Endothelial cell of umbilical vein (primary cell): Measurements from ENCODE around the gene ZNF511. TPM values are rescaled to one million over a fixed set of nuclear protein-coding genes. Genes with fewer than 3 reads are reported as not detected.

Experiments
- BruUV-seq: library from RNA; stranded (reverse); fragments of 400-500 nt; replicated peaks from 2 replicates; lab custom pipeline; 2021; lab: Mats Ljungman, UMichigan
- CTCF ChIA-PET: fragments of 300-600, 350-600 bp; sonication (Branson Sonifier 250); formaldehyde crosslinking; loops from one replicate; lab custom pipeline; 2021; ENCODE audit warnings: antibody characterized with exemption, inconsistent platforms; lab: Charles Lee
- POLR2A ChIA-PET: fragments of 300-600, 350-600 bp; sonication (Branson Sonifier 250); formaldehyde crosslinking; loops from one replicate; lab custom pipeline; 2021; ENCODE audit warnings: antibody characterized with exemption, inconsistent platforms; lab: Charles Lee
- DNase-seq: peaks from one replicate; pipeline ENCODE4 v3.0.0-alpha.2; 2011; ENCODE audit warnings: low read depth, low spot score
- FAIRE-seq: peaks from 2 replicates; lab custom pipeline; 2011; peaks lifted over from hg19 to GRCh38; lab: Jason Lieb, UNC
- H2AFZ ChIP-seq: 2 replicates; pipeline ENCODE4 v1.6.0; 2012; ENCODE audit warnings: low read depth, low read length, control low read depth, inconsistent platforms
- H3K27ac ChIP-seq: 2 replicates; pipeline ENCODE4 v1.5.1; 2011; ENCODE audit warnings: low read depth, mild to moderate bottlenecking, control low read depth, low read length, moderate library complexity; ENCODE audit not compliant: insufficient read depth
- H3K27me3 ChIP-seq, 2 experiments: 2 replicates each; pipeline versions ENCODE4 v1.6.0 to v1.6.1; 2011; ENCODE audit warnings: low read length in 2 of 2, mixed read lengths in 1 of 2; ENCODE audit not compliant: control insufficient read depth in 2 of 2, insufficient read depth in 2 of 2
- H3K36me3 ChIP-seq, 2 experiments: 2 replicates in 1 of 2; 3 replicates in 1 of 2; pipeline ENCODE4 v1.5.1; 2011; ENCODE audit warnings: low read length in 2 of 2, mild to moderate bottlenecking in 1 of 2, moderate library complexity in 1 of 2; ENCODE audit not compliant: control insufficient read depth in 2 of 2, insufficient read depth in 2 of 2; ENCODE audit errors: extremely low read depth in 1 of 2
- H3K4me1 ChIP-seq: 3 replicates; pipeline ENCODE4 v1.5.1; 2011; ENCODE audit warnings: mild to moderate bottlenecking, low read length; ENCODE audit not compliant: control insufficient read depth, insufficient read depth; ENCODE audit errors: extremely low read depth
- H3K4me2 ChIP-seq: 2 replicates; pipeline ENCODE4 v1.6.1; 2011; ENCODE audit warnings: low read length, control low read depth, mixed read lengths; ENCODE audit not compliant: insufficient read depth
- H3K4me3 ChIP-seq, 3 experiments: fragments of 200-600 bp in 1 of 3; sonication (generic), shearing (Covaris generic) in 1 of 3; replicated peaks in 1 of 3; 2 replicates each; pipeline ENCODE4 v1.5.1; 2011 to 2016; ENCODE audit warnings: control low read depth in 3 of 3, low read length in 3 of 3, mild to moderate bottlenecking in 2 of 3, inconsistent platforms in 1 of 3, low read depth in 1 of 3, moderate library complexity in 1 of 3; ENCODE audit not compliant: insufficient read depth in 1 of 3
- H3K79me2 ChIP-seq: 2 replicates; pipeline ENCODE4 v1.6.0; 2012; ENCODE audit warnings: low read length, inconsistent platforms; ENCODE audit not compliant: control insufficient read depth, insufficient read depth
- H3K9ac ChIP-seq: replicated peaks from 2 replicates; pipeline ENCODE3; 2011; ENCODE audit warnings: low read length, control low read depth; ENCODE audit not compliant: insufficient read depth; ENCODE audit errors: extremely low read depth
- H3K9me1 ChIP-seq: replicated peaks from 3 replicates; pipeline ENCODE4 v1.6.0; 2011; ENCODE audit warnings: mild to moderate bottlenecking, low read length; ENCODE audit not compliant: control insufficient read depth, insufficient read depth; ENCODE audit errors: extremely low read depth
- H3K9me3 ChIP-seq: replicated peaks from 2 replicates; pipeline ENCODE4 v1.5.1; 2012; ENCODE audit warnings: low read length, inconsistent platforms; ENCODE audit not compliant: control insufficient read depth, insufficient read depth
- H4K20me1 ChIP-seq: replicated peaks from 2 replicates; pipeline ENCODE3; 2011; ENCODE audit warnings: mild to moderate bottlenecking, low read length; ENCODE audit not compliant: control insufficient read depth, insufficient read depth; ENCODE audit errors: extremely low read depth
- EZH2 ChIP-seq: IDR thresholded peaks from 2 replicates; pipeline ENCODE4 v1.6.1; 2012; ENCODE audit warnings: borderline replicate concordance, low read depth, mild to moderate bottlenecking, moderate library complexity, low read length, inconsistent platforms; ENCODE audit not compliant: severe bottlenecking
- FOS ChIP-seq: IDR thresholded peaks from 2 replicates; pipeline ENCODE4 v1.6.1; 2011; ENCODE audit warnings: mild to moderate bottlenecking, low read length, moderate library complexity, borderline replicate concordance; ENCODE audit not compliant: insufficient read depth
- GATA2 ChIP-seq: IDR thresholded peaks from 2 replicates; pipeline ENCODE4 v1.7.0; 2011; ENCODE audit warnings: low read depth, mild to moderate bottlenecking, moderate library complexity, mixed read lengths, low read length; ENCODE audit not compliant: insufficient read length, insufficient read depth
- JUN ChIP-seq: IDR thresholded peaks from 2 replicates; pipeline ENCODE4 v1.6.1; 2011; ENCODE audit warnings: borderline replicate concordance, low read depth; ENCODE audit not compliant: insufficient read length, insufficient read depth
- MYC ChIP-seq: IDR thresholded peaks from one replicate; pipeline ENCODE4 v1.6.1; 2011; ENCODE audit warnings: mild to moderate bottlenecking, low read depth, low read length
- POLR2A ChIP-seq: IDR thresholded peaks from 2 replicates; pipeline ENCODE4 v1.6.1; 2012; ENCODE audit warnings: low read depth, mild to moderate bottlenecking, control low read depth, low read length
- POLR2AphosphoS5 ChIP-seq: IDR thresholded peaks from 2 replicates; pipeline ENCODE4 v1.6.1; 2012; ENCODE audit warnings: low read depth, mild to moderate bottlenecking, control low read depth, low read length, moderate library complexity; ENCODE audit not compliant: insufficient read depth
- dilution Hi-C: fragments of 300-500 bp; cut with MboI; formaldehyde crosslinking; loops from one replicate; pipeline ENCODE4 v1.15.0; 2019; ENCODE audit warnings: low sequenced_read_pairs; ENCODE audit not compliant: extremely low pct_ligation_motif_present
- intact Hi-C: fragments of 100-400 bp; cut with micrococcal nuclease; formaldehyde crosslinking; loops from one replicate; pipeline ENCODE4 v1.10.0; 2022
- polyA plus RNA-seq, 4 experiments: library from polyadenylated mRNA; depleted of rRNA in 3 of 4; stranded (reverse) in 3 of 4; unstranded in 1 of 4; fragments of >200 nt; gene quantifications; 2 replicates each; pipeline versions ENCODE4 v1.2.1 to v1.2.3, GENCODE V29; 2011 to 2012; ENCODE audit warnings: missing spikeins in 1 of 4
- total RNA-seq: library from RNA; stranded (reverse); gene quantifications from 2 replicates; pipeline ENCODE4 v1.2.3, GENCODE V29; 2021
- TF ChIP-seq, protein P1 (sequence below): IDR thresholded peaks from 2 replicates; pipeline ENCODE4 v1.6.1; 2011; ENCODE audit not compliant: insufficient read depth, insufficient read length
- TF ChIP-seq, protein P2 (sequence below), 2 donors: IDR thresholded peaks; 1 replicate in 1 of 2; 2 replicates in 1 of 2; pipeline ENCODE4 v1.5.1; 2011; ENCODE audit warnings: low read length in 2 of 2, mild to moderate bottlenecking in 2 of 2, moderate library complexity in 2 of 2, control low read depth in 1 of 2, inconsistent platforms in 1 of 2, low read depth in 1 of 2; ENCODE audit not compliant: insufficient read depth in 1 of 2; ENCODE audit errors: extremely low read depth in 1 of 2

The ZNF511 gene
- total and polyA plus RNA-seq, 2 donors (not counting 3 experiments of a cell fraction or from before 2014, with no cell fraction given), result 25.6 to 37.9 TPM

DNA sequence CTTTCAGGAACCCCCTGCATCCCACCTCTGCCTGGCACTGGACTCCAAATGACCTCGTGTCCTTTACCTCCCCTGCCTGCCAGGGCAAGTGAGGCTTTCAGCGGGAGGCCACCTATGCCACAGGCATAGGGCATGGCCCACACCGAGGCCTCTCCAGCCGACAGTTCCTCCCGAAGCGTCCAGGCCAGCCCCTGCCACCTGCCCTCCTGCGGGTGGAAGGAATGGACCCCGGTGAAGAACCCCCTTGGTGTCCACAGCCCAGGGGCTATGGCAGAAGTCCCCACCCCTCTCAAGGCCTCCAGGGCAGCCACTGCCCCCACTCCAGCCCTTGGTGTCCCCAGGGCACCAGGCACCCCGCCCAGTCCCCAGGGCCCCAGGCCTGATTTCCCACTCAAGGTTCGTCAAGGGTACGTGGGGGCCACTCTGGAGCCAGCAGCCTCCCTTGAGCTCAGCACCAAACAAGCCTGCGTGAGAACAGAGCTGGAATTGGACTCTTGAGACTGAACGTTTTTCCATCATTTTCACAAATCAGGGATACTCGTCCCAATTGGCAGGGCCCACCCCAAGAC lies 46.0 kb downstream of the ZNF511 start:
- H3K79me2 ChIP-seq, result no peaks in the 10 kb centered on the region
- H3K27ac ChIP-seq, result no peak overlapping the region
- no peak overlapping the region for H3K4me2 ChIP-seq
- CTCF ChIA-PET, result interaction anchor here (0.9 to 3.6 kb wide), 2 partner anchors 13 to 25 kb away, joined by 3 to 20 read pairs; no protein-coding TSS in a partner anchor
- FAIRE-seq (no peak), DNase-seq (no peak)
- H3K4me3 ChIP-seq, result no peak overlapping the region
- TF ChIP-seq POLR2AphosphoS5 (no peak), EZH2 (no peak), POLR2A (no peak), GATA2 (no peak), JUN (no peak), MYC (no peak), FOS (no peak)
- TF ChIP-seq, protein P1, sequence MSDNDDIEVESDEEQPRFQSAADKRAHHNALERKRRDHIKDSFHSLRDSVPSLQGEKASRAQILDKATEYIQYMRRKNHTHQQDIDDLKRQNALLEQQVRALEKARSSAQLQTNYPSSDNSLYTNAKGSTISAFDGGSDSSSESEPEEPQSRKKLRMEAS, result no peak
- TF ChIP-seq, protein P2, sequence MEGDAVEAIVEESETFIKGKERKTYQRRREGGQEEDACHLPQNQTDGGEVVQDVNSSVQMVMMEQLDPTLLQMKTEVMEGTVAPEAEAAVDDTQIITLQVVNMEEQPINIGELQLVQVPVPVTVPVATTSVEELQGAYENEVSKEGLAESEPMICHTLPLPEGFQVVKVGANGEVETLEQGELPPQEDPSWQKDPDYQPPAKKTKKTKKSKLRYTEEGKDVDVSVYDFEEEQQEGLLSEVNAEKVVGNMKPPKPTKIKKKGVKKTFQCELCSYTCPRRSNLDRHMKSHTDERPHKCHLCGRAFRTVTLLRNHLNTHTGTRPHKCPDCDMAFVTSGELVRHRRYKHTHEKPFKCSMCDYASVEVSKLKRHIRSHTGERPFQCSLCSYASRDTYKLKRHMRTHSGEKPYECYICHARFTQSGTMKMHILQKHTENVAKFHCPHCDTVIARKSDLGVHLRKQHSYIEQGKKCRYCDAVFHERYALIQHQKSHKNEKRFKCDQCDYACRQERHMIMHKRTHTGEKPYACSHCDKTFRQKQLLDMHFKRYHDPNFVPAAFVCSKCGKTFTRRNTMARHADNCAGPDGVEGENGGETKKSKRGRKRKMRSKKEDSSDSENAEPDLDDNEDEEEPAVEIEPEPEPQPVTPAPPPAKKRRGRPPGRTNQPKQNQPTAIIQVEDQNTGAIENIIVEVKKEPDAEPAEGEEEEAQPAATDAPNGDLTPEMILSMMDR (IDR thresholded peaks at IDR 0.05; ENCODE audit: extremely low read depth in 1 of 2, insufficient read depth in 1 of 2, low read depth in 1 of 2, low read length in 2 of 2), result no peak
- no peaks in the 10 kb centered on the region for H3K36me3 ChIP-seq
- dilution Hi-C loops, result no loop called here
- intact Hi-C loops, result no loop called here
- peaks cover 3% of the 10 kb centered on the region for H3K4me1 ChIP-seq
- H3K9me1 ChIP-seq, result no peaks in the 10 kb centered on the region
- POLR2A ChIA-PET, result no interaction called here
- no peak overlapping the region for H3K9ac ChIP-seq
- no TSS peak for BruUV-seq
- H3K27me3 ChIP-seq, result no peaks in the 10 kb centered on the region
- H2AFZ ChIP-seq, result no peak overlapping the region
- no peaks in the 10 kb centered on the region for H3K9me3 ChIP-seq
- no peaks in the 10 kb centered on the region for H4K20me1 ChIP-seq
